Astrocyte (in vitro differentiated cells and primary cell): ENCODE results near the gene REEP6. TPM values are rescaled to one million over a fixed set of nuclear protein-coding genes. Genes with fewer than 3 reads are reported as not detected.

Experiments used
- DNase-seq: peaks from one replicate; pipeline ENCODE4 v3.0.0-alpha.2; 2010; ENCODE audit warnings: low read depth
- FAIRE-seq: peaks from 2 replicates; lab custom pipeline; 2011; peaks lifted over from hg19 to GRCh38; lab: Jason Lieb, UNC
- H2AFZ ChIP-seq: 2 replicates; pipeline ENCODE4 v1.6.0; 2012; ENCODE audit warnings: low read depth, low read length, inconsistent platforms
- H3K27ac ChIP-seq: 2 replicates; pipeline ENCODE4 v1.5.1; 2011; ENCODE audit warnings: low read depth, low read length, inconsistent platforms
- H3K27me3 ChIP-seq: 2 replicates; pipeline ENCODE4 v1.6.0; 2011; ENCODE audit warnings: low read length, inconsistent platforms; ENCODE audit not compliant: insufficient read depth
- H3K36me3 ChIP-seq: 2 replicates; pipeline ENCODE4 v1.5.1; 2011; ENCODE audit warnings: low read length, inconsistent platforms; ENCODE audit not compliant: insufficient read depth
- H3K4me1 ChIP-seq: 2 replicates; pipeline ENCODE4 v1.5.1; 2011; ENCODE audit warnings: low read length, inconsistent platforms; ENCODE audit not compliant: insufficient read depth
- H3K4me2 ChIP-seq: 2 replicates; pipeline ENCODE4 v1.6.0; 2012; ENCODE audit warnings: low read length, inconsistent platforms
- H3K4me3 ChIP-seq: 2 replicates; pipeline ENCODE4 v1.5.1; 2011; ENCODE audit warnings: low read depth, mild to moderate bottlenecking, low read length, inconsistent platforms; ENCODE audit not compliant: insufficient read depth
- H3K79me2 ChIP-seq: 2 replicates; pipeline ENCODE4 v1.6.0; 2012; ENCODE audit warnings: mild to moderate bottlenecking, low read length, inconsistent platforms; ENCODE audit not compliant: insufficient read depth
- H3K9ac ChIP-seq: 2 replicates; pipeline ENCODE4 v1.6.0; 2012; ENCODE audit warnings: mild to moderate bottlenecking, low read length, inconsistent platforms
- H3K9me3 ChIP-seq: 2 replicates; pipeline ENCODE4 v1.5.1; 2012; ENCODE audit warnings: low read depth, mild to moderate bottlenecking, low read length, inconsistent platforms; ENCODE audit not compliant: insufficient read depth
- H4K20me1 ChIP-seq: 2 replicates; pipeline ENCODE4 v1.6.0; 2012; ENCODE audit warnings: low read length, inconsistent platforms; ENCODE audit not compliant: insufficient read depth
- H3K27ac Mint-ChIP-seq: one replicate; pipeline ENCODE4 v1.8.0; 2021; ENCODE audit warnings: mild to moderate bottlenecking, mixed read lengths; ENCODE audit not compliant: unreplicated experiment
- H3K27me3 Mint-ChIP-seq: one replicate; pipeline ENCODE4 v1.8.0; 2021; ENCODE audit warnings: low read depth, mixed read lengths; ENCODE audit not compliant: unreplicated experiment
- H3K36me3 Mint-ChIP-seq: one replicate; pipeline ENCODE4 v1.8.0; 2021; ENCODE audit warnings: low read depth, mixed read lengths; ENCODE audit not compliant: unreplicated experiment
- H3K4me1 Mint-ChIP-seq: one replicate; pipeline ENCODE4 v1.8.0; 2021; ENCODE audit warnings: low read depth, mixed read lengths; ENCODE audit not compliant: unreplicated experiment
- H3K4me3 Mint-ChIP-seq: one replicate; pipeline ENCODE4 v1.8.0; 2021; ENCODE audit warnings: mild to moderate bottlenecking, moderate library complexity, mixed read lengths; ENCODE audit not compliant: unreplicated experiment
- H3K9me3 Mint-ChIP-seq: one replicate; pipeline ENCODE4 v1.8.0; 2021; ENCODE audit warnings: mild to moderate bottlenecking, mixed read lengths; ENCODE audit not compliant: unreplicated experiment
- CTCF ChIP-seq: IDR thresholded peaks from 2 replicates; pipeline ENCODE4 v1.5.1; 2011; ENCODE audit warnings: low read depth, mild to moderate bottlenecking, inconsistent platforms, low read length, moderate library complexity; ENCODE audit not compliant: insufficient read depth
- EZH2 ChIP-seq: IDR thresholded peaks from 2 replicates; pipeline ENCODE4 v1.6.1; 2012; ENCODE audit warnings: mild to moderate bottlenecking, low read length, inconsistent platforms; ENCODE audit not compliant: insufficient read depth
- total RNA-seq: library from RNA; stranded (reverse); gene quantifications from 2 replicates; pipeline ENCODE4 v1.2.1, GENCODE V29; 2021

REEP6 gene
- total RNA-seq, 1 donor from 2014 or later, result 5.7 TPM

GRCh38 chr19:1478934-1479707, 11.9 kb upstream of the REEP6 start, which contains the start of gene C19orf25:
TSS of gene C19orf25 (minus strand) at chr19:1479215. CDS start at chr19:1478903, 312 bp downstream.
- Histone ChIP-seq H3K27me3 (no peaks in the 10 kb centered on the region), H3K9me3 (no peaks in the 10 kb centered on the region), H3K36me3 (no peaks in the 10 kb centered on the region), H2AFZ (peak within 1 kb of the TSS; percentile 95), H3K4me3 (peak within 1 kb of the TSS; percentile 79), H3K4me2 (peak within 1 kb of the TSS; percentile 91), H3K27ac (peak within 1 kb of the TSS; percentile 52), H3K9ac (peak within 1 kb of the TSS; percentile 85), H3K4me1 (peaks cover 6% of the 10 kb centered on the region), H4K20me1 (peaks cover 31% of the 10 kb centered on the region), H3K79me2 (peaks cover 23% of the 10 kb centered on the region)
- DNase-seq, result peak; percentile 76
- H3K36me3 Mint-ChIP-seq, result no peaks in the 10 kb centered on the region
- no peaks in the 10 kb centered on the region for H3K9me3 Mint-ChIP-seq
- FAIRE-seq, result peak; percentile 5
- peaks cover 4% of the 10 kb centered on the region for H3K4me1 Mint-ChIP-seq
- peak within 1 kb of the TSS; percentile 97 for H3K4me3 Mint-ChIP-seq
- H3K27me3 Mint-ChIP-seq, result no peaks in the 10 kb centered on the region
- H3K27ac Mint-ChIP-seq, result peak within 1 kb of the TSS; percentile 85
- no peak for TF ChIP-seq EZH2
- no peak for TF ChIP-seq CTCF

GRCh38 chr19:1481224-1481892, 9.6 kb upstream of the REEP6 start:
- Histone ChIP-seq H3K4me1 (no peaks in the 10 kb centered on the region), H2AFZ (no peak overlapping the region), H3K4me3 (no peak overlapping the region), H3K79me2 (peaks cover 20% of the 10 kb centered on the region), H3K4me2 (no peak overlapping the region), H4K20me1 (peaks cover 9% of the 10 kb centered on the region), H3K36me3 (no peaks in the 10 kb centered on the region), H3K27ac (no peak overlapping the region), H3K9me3 (no peaks in the 10 kb centered on the region), H3K9ac (no peak overlapping the region), H3K27me3 (no peaks in the 10 kb centered on the region)
- Mint-ChIP-seq H3K4me1 (peaks cover 4% of the 10 kb centered on the region), H3K27me3 (no peaks in the 10 kb centered on the region), H3K9me3 (no peaks in the 10 kb centered on the region), H3K36me3 (no peaks in the 10 kb centered on the region), H3K27ac (no peak overlapping the region), H3K4me3 (no peak overlapping the region)
- DNase-seq (no peak), FAIRE-seq (no peak)
- TF ChIP-seq CTCF (no peak), EZH2 (no peak)
